ENCODE results near the gene GNB1L.

Gene GNB1L

GRCh38 chr22:19863571-19863970, 8.9 kb upstream of the GNB1L start:
- DNase-seq (ENCODE audit: extremely low read depth, low read depth): no peak
- no peak for TF ChIP-seq CTCF (IDR thresholded peaks at IDR 0.05; ENCODE audit: low read depth, low read length)

DNA sequence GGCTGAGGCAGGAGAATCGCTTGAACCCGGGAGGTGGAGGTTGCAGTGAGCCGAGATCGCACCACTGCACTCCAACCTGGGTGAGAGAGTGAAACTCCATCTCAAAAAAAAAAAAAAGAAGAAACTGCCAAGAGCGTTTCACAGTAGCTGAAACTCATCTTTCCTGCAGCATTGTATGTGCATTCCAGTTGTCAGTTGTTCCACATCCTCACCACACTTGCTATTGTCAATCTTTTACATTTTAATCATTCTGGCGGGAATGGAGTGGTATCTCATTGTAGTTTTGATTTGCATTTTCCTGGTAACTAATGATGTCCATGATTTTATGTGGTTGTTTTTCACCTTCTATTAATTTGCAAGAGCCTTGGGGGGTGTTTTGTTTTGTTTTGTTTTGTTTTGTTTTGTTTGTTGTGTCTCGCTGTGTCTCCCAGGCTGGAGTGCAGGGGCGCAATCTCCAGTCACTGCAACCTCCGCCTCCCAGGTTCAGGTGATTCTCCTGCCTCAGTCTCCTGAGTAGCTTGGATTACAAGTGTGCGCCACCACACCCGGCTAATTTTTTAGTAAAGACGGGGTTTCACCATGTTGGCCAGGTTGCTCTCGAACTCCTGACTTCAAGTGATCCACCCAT, 8.1 kb upstream of the GNB1L start:
- no peak for TF ChIP-seq CTCF (IDR thresholded peaks at IDR 0.05; ENCODE audit: low read depth, low read length)
- no peak for DNase-seq (ENCODE audit: extremely low read depth, low read depth)

DNA sequence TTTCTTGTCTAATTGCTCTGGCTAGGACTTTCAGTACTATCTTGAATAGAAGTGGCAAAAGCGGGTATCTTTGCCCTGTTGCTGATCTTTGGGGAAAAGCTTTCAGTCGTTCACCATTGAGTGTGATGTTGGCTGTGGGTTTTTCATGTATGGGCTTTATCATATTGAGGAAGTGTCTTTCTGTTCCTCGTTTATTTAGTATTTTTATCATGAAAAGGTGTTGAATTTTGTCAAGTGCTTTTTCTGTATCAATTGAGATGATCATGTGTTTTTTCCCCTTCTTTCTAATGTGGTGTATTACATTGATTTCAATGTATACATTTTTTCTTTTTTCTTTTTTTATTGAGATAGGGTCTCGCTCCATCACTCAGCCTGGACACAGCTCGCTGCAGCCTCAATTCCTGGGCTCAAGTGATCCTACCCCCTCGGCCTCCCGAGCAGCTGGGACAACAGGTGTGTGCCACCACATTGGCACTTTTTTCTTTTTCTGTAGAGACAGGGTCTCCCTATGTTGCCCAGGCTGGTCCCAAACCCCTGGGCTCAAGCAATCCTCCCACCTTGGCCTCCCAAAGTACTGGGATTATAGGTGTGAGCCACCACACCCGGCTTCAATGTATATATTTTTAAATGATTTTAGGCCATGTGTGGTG, 5.3 kb upstream of the GNB1L start:
- TF ChIP-seq CTCF (IDR thresholded peaks at IDR 0.05; ENCODE audit: low read depth, low read length): no peak
- no peak for DNase-seq (ENCODE audit: extremely low read depth, low read depth)

- DNase-seq (ENCODE audit: extremely low read depth, low read depth): no peak
- TF ChIP-seq CTCF (IDR thresholded peaks at IDR 0.05; ENCODE audit: low read depth, low read length): no peak
These were observed 2.7 kb upstream of the GNB1L start for GRCh38 chr22:19857382-19857781.

GRCh38 chr22:19855504-19856409, 1.1 kb upstream of the GNB1L start:
- TF ChIP-seq CTCF (IDR thresholded peaks at IDR 0.05; ENCODE audit: low read depth, low read length): no peak
- no peak for DNase-seq (ENCODE audit: extremely low read depth, low read depth)

DNA sequence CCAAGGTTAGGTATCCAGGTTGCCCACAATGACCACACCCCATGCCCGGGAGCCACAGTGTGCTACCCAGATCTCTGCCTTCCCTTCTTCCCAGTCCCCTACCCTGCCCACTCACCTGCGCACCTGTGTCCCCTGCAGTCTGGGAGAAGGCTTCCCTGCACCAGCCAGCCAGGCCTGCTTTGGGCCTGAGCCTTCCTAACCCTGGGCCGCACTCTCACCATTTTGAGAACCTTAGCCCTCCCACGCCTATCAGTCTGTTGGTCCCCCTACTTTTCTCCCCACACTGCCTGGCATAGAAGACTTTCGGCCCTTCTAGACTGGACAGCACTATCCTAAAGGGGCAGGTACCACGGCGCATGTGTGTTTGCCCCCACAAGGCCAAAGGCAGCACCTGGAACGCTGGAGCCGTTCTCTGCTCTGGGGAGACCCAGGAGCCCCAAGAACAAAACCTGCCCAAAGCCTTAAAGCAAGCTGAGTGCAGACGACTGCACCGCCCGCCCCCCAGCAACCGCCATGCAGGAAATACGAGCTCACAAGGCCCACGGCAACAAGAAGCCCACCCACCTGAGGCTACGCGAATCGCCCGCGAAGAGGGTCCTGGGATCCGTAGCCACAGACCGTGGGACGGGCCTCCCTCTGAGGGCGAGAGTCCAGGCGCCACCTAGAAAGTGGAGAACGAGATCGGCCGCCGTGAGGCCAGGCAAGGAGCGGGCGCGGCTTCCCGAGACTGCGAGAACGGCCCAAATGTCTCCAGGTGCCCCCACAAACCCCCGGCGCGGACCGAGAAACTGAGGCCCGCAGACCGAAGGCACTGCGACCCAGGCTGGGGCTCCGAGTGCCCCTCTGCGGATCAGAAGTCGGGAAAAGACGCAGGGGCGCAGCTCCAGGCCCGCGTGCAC, 546 bp downstream of the GNB1L start:
- no peak for DNase-seq (ENCODE audit: extremely low read depth, low read depth)
- no peak for TF ChIP-seq CTCF (IDR thresholded peaks at IDR 0.05; ENCODE audit: low read depth, low read length)

Measured in AG09319 (cell line).